ENCODE data around the gene ZNF483. TPM values are rescaled to one million over a fixed set of nuclear protein-coding genes. Genes with fewer than 3 reads are reported as not detected.

Gene ZNF483
- total and polyA plus RNA-seq, 9 of the 15 experiments (the other 6 are each of a cell fraction or from before 2014, with no cell fraction given) = 0.04 to 1.0 (median 0.38) TPM

DNA sequence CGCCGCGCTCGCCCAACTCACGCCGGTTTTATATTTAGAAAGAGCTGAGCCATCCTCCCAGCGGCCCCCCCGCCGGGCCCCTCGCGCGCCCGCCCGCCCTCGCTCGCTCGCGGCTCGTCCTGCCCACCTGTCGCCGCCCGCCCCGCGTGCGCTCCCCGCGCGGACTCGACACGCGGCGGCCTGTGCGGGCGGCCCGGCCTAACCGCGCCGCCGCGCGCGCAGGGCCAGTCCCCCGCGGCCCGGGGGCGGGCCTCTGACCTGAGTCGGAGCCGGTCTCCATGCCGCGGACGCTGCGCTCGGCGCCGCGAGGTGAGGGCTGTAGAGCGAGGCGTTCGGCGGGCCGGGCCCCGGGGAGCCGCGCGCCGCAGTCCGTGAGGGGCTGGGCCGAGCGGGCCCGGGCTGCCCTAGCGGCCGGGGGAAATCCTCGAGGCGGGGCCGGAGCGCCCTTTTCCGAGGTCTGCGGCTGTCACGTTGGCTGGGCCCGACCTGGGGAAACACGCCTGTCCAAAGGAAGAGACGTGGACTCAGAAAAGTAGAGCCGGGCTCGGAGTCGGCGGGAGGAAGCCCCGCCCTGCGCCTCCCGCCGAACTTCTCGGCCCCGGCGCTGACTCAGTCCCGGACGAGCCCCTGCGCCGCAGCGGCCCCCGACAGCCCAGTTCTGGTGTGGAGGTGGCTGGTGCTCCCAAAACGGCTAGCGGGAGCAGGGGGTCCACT is 41.0 kb upstream of the ZNF483 start, which contains the start of gene ECPAS (continued):
- TF ChIP-seq RREB1 (CRISPR knock-in tag; IDR thresholded peaks at IDR 0.05) (no peak), ESRRA (IDR thresholded peaks at IDR 0.05; ENCODE audit: borderline replicate concordance, low read depth) (0 out of 2 replicates have a peak, but pooled peaks have one; percentile 14), CBFA2T2 (conservative IDR thresholded peaks at IDR 0.05) (no peak), MXI1 (IDR thresholded peaks at IDR 0.05; ENCODE audit: low read depth, low read length) (0 out of 2 replicates have a peak, but pooled peaks have one; percentile 45), ZNF174 (CRISPR knock-in tag; IDR thresholded peaks at IDR 0.05) (no peak), NFE2L1 (tag; IDR thresholded peaks at IDR 0.05; ENCODE audit: borderline replicate concordance, low read depth) (no peak), ZNF140 (CRISPR knock-in tag; IDR thresholded peaks at IDR 0.05) (no peak), ZNF197 (CRISPR knock-in tag; IDR thresholded peaks at IDR 0.05; ENCODE audit: low read depth) (no peak), ZNF76 (CRISPR knock-in tag; IDR thresholded peaks at IDR 0.05; ENCODE audit: borderline replicate concordance) (no peak), POLR3A (IDR thresholded peaks at IDR 0.05; ENCODE audit: borderline replicate concordance, extremely low read depth, insufficient read depth, insufficient read length) (no peak), ZNF830 (CRISPR knock-in tag; IDR thresholded peaks at IDR 0.05) (no peak), SMAD3 (CRISPR knock-in tag; conservative IDR thresholded peaks at IDR 0.05) (no peak), C11orf30 (IDR thresholded peaks at IDR 0.05; ENCODE audit: low read depth) (no peak), TAF9B (IDR thresholded peaks at IDR 0.05; ENCODE audit: partially characterized antibody) (no peak), BCL6 (CRISPR knock-in tag; IDR thresholded peaks at IDR 0.05) (no peak), USF2 (CRISPR knock-in tag; IDR thresholded peaks at IDR 0.05) (no peak)

All from K562 (cell line).